SH-SY5Y (cell line): ENCODE data around the gene SVOP.

ENCODE experiments used
- GATA2 ChIP-seq: IDR thresholded peaks from 2 replicates; pipeline ENCODE4 v1.6.1; 2011; ENCODE audit warnings: mild to moderate bottlenecking, low read depth, low read length
- GATA3 ChIP-seq: IDR thresholded peaks from 2 replicates; pipeline ENCODE4 v1.6.1; 2011; ENCODE audit warnings: low read depth, mild to moderate bottlenecking, low read length, moderate library complexity

SVOP gene

DNA sequence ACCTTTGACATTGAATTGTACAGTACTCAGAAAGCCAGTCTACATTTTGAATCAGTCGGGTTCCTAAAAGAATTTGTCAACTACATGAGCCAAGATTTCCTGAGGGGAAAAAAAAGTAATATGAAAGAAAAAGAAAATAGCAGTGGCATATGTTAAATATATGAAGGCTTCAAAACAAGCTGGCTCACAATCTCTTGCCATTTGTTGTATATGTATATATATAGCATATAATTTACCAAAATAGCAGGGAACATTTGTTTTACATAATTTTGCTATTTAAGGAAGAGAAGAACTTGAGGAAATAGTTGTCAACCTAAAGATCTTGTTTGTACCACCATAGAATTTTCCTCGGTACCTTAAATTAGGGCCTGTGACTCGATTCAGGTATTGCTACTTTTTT, 16.9 kb downstream of the SVOP start:
- TF ChIP-seq GATA2 (no peak), GATA3 (no peak)

DNA sequence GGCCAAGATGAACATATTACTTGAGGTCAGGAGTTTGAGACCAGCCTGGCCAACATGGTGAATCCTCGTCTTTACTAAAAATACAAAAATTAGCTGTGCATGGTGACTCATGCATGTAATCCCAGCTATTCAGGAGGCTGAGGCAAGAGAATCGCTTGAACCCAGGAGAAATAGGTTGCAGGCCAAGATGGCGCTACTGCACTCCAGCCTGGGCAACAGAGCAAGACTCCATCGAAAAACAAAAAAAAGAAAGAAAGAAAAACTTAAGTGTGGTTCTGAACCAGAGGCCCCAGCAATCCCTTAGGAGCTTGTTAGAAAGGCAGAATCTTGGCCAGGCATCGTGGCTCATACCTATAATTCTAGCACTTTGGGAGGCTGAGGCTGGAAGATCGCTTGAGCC, 24.5 kb downstream of the SVOP start:
- TF ChIP-seq GATA3 (no peak), GATA2 (no peak)

DNA sequence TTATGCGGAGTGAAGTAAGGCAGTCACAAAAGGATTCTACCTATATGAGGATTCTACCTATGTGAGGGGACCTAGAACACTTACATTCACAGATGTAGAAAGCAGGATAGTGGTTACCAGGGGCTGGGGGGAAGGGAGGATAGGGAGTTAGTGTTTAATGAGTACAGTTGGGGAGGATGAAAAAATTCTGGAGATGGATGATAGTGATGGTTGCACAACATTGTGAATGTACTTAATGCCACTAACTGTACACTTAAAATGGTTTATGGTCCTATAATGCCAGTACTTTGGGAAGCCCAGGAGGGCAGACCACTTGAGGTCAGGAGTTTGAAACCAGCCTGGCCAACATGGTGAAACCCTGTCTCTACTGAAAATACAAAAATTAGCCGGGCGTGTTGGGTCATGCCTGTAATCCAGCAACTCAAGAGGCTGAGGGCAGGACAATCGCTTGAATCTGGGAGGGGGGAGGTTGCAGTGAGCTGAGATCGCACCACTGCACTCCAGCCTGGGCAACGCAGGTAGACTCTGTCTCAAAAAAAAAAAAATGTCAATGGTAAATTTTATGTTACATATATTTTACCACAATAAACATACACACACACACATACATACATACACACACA, 25.4 kb downstream of the SVOP start:
- TF ChIP-seq GATA3, result no peak
- no peak for TF ChIP-seq GATA2

DNA sequence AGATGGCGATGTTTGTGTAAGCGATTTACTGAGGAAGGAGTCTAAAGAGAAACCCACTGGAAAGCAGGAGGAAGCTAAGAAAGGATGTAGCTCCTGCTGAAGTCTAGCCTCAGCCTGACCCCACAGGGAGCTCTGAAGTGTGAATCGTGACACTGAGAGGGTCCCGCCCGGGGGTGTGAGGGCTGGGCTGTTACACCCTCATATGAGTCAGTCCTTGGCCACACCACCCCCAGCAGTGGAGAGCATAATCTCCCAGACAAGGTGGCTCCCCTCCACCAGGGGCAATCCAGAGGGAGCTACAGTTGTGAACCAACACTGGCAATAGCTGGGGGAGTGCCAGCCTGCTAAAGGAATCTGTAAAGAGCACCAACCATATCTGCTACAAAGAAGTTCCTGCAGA, 31.5 kb downstream of the SVOP start:
- TF ChIP-seq GATA3 (no peak), GATA2 (no peak)

DNA sequence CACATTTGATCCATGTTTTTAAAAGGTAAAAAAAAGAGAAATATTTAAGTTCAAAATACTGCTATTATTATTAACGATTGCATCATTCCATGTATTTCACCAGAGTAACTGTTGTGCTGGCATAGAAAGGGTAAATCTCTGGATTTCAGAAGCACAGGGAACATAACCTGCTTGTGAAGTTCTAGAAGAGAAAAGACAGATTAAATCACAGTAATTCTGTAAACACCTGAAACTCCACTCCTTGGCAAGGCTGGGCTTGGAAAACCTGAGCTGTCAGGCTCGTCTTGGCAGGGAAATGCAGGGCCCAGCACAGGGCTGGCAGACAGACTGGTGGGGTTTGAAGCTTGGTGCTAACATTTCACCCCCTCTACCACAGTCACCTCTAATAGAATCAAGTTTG, 35.1 kb downstream of the SVOP start:
- TF ChIP-seq GATA2 (no peak), GATA3 (no peak)

DNA sequence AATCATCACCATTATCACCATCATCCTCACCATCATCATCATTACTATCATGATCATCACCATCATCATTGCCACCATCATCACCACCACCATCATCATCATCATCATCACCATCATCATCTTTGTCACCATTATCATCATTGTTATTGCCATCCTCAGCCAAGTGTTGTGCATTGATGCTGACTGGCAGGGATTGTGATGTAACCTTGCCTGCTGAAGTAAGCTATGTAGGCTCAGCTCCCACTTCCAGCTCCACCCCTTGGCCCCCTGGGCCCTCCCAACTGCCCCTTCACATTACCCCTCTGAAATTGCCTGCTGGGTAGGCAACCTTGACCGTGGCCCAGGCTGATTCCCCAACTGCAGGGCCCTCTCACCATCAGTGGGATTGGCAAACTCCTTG, 37.6 kb downstream of the SVOP start:
- TF ChIP-seq GATA3 (no peak), GATA2 (no peak)

DNA sequence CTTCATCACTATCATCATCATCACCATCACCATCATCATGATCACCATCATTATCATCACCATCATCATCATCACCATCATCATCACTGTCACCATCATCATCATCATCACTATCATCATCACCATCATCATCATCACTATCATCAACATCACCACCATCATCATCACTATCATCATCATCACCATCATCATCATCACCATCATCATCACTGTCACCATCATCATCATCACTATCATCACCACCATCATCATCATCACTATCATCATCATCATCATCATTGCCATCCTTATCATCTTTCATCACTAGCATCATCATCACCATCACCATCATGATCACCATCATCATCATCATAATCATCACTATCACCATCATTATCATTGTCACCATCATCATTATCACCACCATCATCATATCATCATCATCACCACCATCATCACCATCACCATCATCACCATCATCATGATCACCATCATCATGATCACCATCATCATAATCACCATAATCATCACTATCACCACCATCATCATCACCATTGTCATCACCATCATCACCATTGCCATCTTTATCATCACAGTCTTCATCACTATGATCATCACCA, 38.1 kb downstream of the SVOP start:
- TF ChIP-seq GATA3, result no peak
- TF ChIP-seq GATA2, result no peak

DNA sequence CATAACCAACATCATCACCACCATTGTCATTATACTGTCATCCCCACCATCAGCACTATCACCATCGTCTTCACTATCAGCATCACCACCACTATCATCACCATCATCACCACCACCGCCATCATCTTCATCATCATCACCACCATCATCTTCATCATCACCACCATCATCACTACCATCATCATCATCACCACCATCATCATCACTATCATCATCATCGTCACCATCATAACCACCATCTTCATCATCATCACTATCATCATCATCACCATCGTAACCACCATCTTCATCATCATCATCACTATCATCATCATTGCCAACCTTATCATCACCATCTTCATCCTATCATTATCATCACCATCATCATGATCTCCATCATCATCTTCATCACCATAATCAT, 39.0 kb downstream of the SVOP start:
- TF ChIP-seq GATA3 (no peak), GATA2 (no peak)

DNA sequence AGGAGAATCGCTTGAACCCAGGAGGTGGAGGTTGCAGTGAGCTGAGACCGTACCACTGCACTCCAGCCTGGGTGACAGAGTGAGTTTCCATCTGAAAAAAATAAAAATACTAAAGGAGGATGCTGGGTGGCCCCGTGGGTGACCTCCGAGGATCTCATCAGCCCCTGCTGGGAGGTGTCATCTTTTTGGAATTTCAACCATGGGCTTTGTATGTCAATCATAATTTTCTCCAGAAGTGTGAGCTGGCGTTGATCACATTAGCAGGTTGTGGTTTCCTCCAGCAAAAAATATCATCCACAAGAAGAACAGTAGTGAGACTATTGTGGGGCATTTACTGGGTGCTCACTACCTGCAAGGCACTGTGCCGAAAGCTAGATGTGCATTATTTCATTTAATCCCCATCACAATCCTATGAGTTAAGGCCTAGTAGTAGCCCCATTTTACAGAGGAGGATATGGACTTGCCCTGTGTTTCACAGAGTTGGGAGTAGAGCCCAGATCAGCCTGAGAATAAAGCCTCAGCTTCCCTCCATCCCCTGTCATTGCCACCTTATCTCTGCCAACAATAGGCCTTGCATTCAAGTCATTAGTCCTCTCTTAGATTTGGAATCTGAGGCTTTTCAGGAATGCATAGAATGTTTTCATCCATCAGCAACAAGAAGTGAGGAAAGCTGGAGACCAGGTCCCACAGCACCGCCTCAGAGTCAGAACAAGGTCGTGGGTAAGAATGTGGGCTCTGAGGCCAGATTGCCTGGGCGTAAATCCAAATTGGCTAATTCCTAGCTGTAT, 39.8 kb downstream of the SVOP start:
- TF ChIP-seq GATA2 (no peak), GATA3 (no peak)

DNA sequence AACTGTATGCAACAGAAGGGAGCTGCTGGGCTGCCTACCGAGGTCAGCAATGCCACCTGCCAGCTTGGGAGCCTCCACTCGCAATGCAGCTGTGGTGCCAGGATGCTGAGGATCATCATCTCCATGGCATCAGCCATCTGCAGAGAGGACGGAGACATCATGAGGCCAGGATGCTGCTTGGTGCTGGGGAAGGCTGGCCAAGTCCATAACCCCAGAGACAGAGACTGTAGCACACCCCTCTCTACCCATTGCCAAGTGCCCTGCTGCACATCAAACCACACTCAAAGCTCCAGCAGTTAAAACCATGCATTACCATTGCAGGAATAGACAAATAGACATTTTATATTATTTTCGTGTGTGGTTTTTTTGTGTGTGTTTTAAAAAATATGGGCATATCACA, 43.5 kb downstream of the SVOP start:
- no peak for TF ChIP-seq GATA2
- TF ChIP-seq GATA3, result no peak

DNA sequence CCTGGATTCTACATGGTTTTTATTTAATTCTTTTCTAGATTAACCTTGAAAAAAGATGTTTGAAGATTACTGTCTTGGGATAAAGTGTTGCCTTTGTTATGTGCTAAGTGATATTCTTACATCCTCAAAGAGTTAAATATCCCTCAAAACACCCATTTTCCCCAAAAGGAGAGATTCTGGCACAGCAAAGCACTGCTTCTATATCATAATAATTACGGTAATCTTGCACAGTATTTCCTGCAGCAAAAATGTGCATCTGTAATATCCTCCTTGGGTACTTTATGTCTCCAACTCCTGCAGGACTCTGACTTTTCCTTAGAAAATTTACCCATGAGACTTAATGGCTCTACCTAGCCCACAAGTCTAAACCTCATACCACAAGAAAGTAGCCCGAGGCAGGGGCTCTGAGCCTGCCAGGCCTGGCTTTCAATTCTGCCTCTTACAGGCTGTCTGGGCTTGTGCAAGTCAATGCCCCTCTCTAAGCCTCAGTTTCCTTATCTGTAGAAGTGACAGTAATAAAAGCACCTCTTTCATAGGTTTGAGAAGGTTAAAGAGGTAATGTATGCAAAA, 45.8 kb downstream of the SVOP start:
- TF ChIP-seq GATA2, result no peak
- TF ChIP-seq GATA3, result no peak

DNA sequence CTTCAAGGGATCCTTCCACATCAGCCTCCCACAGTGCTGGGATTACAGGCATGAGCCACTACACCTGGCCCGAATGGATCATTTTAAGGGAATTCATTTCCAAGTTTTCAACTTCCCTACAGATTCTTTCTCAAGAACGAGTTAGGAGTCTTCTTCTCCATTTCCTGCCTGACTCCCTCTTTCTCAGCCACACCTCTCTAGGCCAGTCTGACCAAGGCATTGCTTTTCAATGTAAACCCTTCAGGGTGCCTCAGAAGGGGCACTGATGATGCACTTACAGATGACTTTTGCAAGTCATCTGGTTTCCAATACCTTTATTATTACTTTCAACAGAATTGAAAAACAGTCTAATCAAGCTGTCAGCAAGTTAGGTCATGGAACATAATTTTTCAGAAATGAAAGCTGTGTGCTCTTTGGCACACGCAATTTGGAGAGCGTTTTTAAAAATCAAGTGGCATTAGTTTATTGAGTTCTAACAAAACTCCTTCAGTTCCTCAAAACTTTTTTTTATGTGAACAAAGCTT, 47.2 kb downstream of the SVOP start:
- no peak for TF ChIP-seq GATA3
- no peak for TF ChIP-seq GATA2

DNA sequence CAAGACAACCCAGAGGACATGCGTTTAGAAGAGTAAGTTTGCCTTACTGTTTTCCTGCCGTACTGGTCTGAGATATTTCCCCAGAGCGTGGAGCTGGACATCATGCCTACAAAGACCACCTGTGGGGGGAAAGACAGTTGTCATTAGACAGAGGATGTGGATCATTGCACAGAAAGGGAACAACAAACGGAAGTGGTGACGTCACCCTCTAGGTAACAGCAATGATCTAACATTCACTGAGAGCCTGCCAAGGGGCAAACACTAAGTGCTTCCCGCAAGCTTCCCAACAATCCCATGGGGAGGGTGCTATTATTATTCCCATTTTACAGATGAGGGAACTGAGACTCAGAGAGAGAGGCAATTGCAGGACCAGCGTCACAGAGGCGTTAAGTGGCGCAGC, 48.5 kb downstream of the SVOP start:
- TF ChIP-seq GATA2 (no peak), GATA3 (no peak)

DNA sequence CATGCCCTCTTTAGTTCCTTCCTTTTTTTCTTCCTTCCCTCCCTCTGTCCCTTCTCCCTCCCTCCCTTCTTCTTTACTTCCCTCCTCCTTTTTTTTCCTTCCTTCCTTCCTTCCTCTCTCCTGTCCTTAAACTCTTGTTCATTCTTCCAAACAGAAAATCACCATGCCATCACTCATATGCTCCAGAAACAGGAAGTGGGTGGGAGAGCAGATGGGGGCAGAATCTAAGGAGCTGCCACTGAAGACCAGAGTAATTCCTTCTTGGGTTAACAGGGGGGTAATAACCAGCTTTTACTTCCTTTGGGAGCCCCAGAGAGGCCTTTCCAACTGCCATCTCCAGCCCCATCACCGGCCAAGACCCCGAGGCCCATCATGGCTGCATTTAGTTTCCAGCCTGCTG, 51.2 kb downstream of the SVOP start:
- TF ChIP-seq GATA2 (no peak), GATA3 (no peak)

DNA sequence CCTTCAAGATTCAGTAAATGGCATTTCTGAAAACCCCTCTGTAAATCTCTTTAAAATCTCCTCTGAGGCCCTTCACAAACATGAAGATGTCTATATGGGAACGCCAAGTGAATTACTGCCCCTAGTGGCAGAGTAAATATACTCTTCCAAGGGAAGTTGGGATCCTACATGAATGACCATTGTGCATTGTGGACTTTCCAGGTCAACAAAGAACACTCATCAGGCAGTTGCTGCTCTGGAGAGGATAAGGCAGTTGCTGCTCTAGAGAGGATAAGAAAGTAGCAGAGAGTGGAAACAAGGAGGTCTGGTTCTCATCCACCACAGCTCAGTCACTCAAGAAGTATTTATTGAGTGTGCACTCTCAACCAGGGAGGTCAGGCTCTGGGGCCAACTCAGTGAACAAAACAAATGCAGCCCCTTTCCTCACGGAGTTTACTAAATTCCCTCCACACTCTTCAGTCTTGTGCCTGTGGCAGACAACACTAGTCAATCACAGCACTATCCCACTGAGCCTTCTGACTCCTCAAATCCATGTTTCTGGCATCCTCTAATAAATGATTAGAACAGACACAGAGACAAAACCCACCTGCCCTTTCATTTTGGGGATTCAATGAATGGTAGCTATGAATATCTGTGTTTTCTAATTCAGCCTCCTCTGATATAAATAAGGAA, 52.9 kb downstream of the SVOP start:
- TF ChIP-seq GATA3 (no peak), GATA2 (no peak)
